Keratinocyte (primary cell): ENCODE results near the gene TRAF7. TPM values are rescaled to one million over a fixed set of nuclear protein-coding genes. Genes with fewer than 3 reads are reported as not detected.

Experiments
- DNase-seq: peaks from one replicate; pipeline ENCODE4 v3.0.0-alpha.2; 2011; ENCODE audit warnings: low read depth, missing footprints, low spot score
- FAIRE-seq: peaks from 2 replicates; lab custom pipeline; 2011; peaks lifted over from hg19 to GRCh38; lab: Jason Lieb, UNC
- H2AFZ ChIP-seq: 2 replicates; pipeline ENCODE4 v1.6.0; 2012; ENCODE audit warnings: low read length, control low read depth, inconsistent platforms; ENCODE audit not compliant: control insufficient read depth
- H3K27ac ChIP-seq: 2 replicates; pipeline ENCODE4 v1.5.1; 2011; ENCODE audit warnings: low read length; ENCODE audit not compliant: control insufficient read depth, insufficient read depth
- H3K27me3 ChIP-seq: 3 replicates; pipeline ENCODE4 v1.6.0; 2011; ENCODE audit warnings: low read length; ENCODE audit not compliant: control insufficient read depth, insufficient read depth; ENCODE audit errors: extremely low read depth
- H3K36me3 ChIP-seq, 2 experiments: 2 replicates in 1 of 2; 3 replicates in 1 of 2; pipeline ENCODE4 v1.5.1; 2011; ENCODE audit warnings: low read length in 2 of 2, mild to moderate bottlenecking in 1 of 2; ENCODE audit not compliant: control insufficient read depth in 2 of 2, insufficient read depth in 2 of 2; ENCODE audit errors: extremely low read depth in 1 of 2
- H3K4me1 ChIP-seq: 3 replicates; pipeline ENCODE4 v1.5.1; 2011; ENCODE audit warnings: low read length; ENCODE audit not compliant: control insufficient read depth, insufficient read depth; ENCODE audit errors: extremely low read depth
- H3K4me2 ChIP-seq: 3 replicates; pipeline ENCODE4 v1.6.0; 2011; ENCODE audit warnings: low read depth, low read length; ENCODE audit not compliant: control insufficient read depth, insufficient read depth; ENCODE audit errors: extremely low read depth
- H3K4me3 ChIP-seq, 3 experiments: fragments of 200-600 bp in 1 of 3; sonication (generic) in 1 of 3; 2 replicates in 2 of 3; 3 replicates in 1 of 3; pipeline ENCODE4 v1.5.1; 2011 to 2016; ENCODE audit warnings: low read length in 3 of 3, mild to moderate bottlenecking in 3 of 3, control low read depth in 2 of 3, inconsistent platforms in 1 of 3, low read depth in 1 of 3, mixed read lengths in 1 of 3, mixed run types in 1 of 3, moderate library complexity in 1 of 3; ENCODE audit not compliant: control insufficient read depth in 2 of 3, insufficient read depth in 2 of 3; ENCODE audit errors: extremely low read depth in 1 of 3
- H3K79me2 ChIP-seq: 2 replicates; pipeline ENCODE4 v1.6.0; 2012; ENCODE audit warnings: low read length; ENCODE audit not compliant: control insufficient read depth, insufficient read depth
- H3K9ac ChIP-seq: 3 replicates; pipeline ENCODE4 v1.6.0; 2011; ENCODE audit warnings: low read length; ENCODE audit not compliant: control insufficient read depth, insufficient read depth; ENCODE audit errors: extremely low read depth
- H3K9me1 ChIP-seq: 3 replicates; pipeline ENCODE4 v1.6.0; 2011; ENCODE audit warnings: low read length; ENCODE audit not compliant: control insufficient read depth, insufficient read depth; ENCODE audit errors: extremely low read depth
- H3K9me3 ChIP-seq: 2 replicates; pipeline ENCODE4 v1.5.1; 2012; ENCODE audit warnings: low read depth, low read length; ENCODE audit not compliant: control insufficient read depth
- H4K20me1 ChIP-seq: 3 replicates; pipeline ENCODE4 v1.6.0; 2011; ENCODE audit warnings: low read length; ENCODE audit not compliant: control insufficient read depth, insufficient read depth; ENCODE audit errors: extremely low read depth
- CTCF ChIP-seq, 3 experiments: IDR thresholded peaks in 1 of 3; conservative IDR thresholded peaks in 1 of 3; optimal IDR thresholded peaks in 1 of 3; 2 replicates in 2 of 3; 3 replicates in 1 of 3; pipeline versions ENCODE3 to v1.5.1; 2011; ENCODE audit warnings: low read length in 3 of 3, mild to moderate bottlenecking in 3 of 3, moderate library complexity in 2 of 3, control low read depth in 1 of 3, inconsistent platforms in 1 of 3; ENCODE audit not compliant: insufficient read depth in 2 of 3; ENCODE audit errors: extremely low read depth in 1 of 3
- EZH2 ChIP-seq: IDR thresholded peaks from one replicate; pipeline ENCODE4 v1.6.1; 2012; ENCODE audit warnings: inconsistent platforms, mild to moderate bottlenecking, low read length, moderate library complexity
- dilution Hi-C: fragments of 300-500 bp; cut with MboI; formaldehyde crosslinking; loops from one replicate; pipeline ENCODE4 v1.7.0; 2020; ENCODE audit warnings: low sequenced_read_pairs; ENCODE audit not compliant: extremely low pct_ligation_motif_present
- polyA plus RNA-seq, 5 experiments: library from polyadenylated mRNA; depleted of rRNA in 3 of 5; stranded (reverse) in 3 of 5; stranded (forward) in 1 of 5; unstranded in 1 of 5; fragments of >200 nt; gene quantifications; 1 replicate in 1 of 5; 2 replicates in 3 of 5; 3 replicates in 1 of 5; pipeline versions ENCODE4 v1.2.1 to v1.2.3, GENCODE V29; 2011 to 2012; ENCODE audit warnings: missing spikeins in 2 of 5, low read depth in 1 of 5, low replicate concordance in 1 of 5

Gene TRAF7
- polyA plus RNA-seq, 1 donor (not counting 4 experiments of a cell fraction or from before 2014, with no cell fraction given), result 38.4 TPM

DNA sequence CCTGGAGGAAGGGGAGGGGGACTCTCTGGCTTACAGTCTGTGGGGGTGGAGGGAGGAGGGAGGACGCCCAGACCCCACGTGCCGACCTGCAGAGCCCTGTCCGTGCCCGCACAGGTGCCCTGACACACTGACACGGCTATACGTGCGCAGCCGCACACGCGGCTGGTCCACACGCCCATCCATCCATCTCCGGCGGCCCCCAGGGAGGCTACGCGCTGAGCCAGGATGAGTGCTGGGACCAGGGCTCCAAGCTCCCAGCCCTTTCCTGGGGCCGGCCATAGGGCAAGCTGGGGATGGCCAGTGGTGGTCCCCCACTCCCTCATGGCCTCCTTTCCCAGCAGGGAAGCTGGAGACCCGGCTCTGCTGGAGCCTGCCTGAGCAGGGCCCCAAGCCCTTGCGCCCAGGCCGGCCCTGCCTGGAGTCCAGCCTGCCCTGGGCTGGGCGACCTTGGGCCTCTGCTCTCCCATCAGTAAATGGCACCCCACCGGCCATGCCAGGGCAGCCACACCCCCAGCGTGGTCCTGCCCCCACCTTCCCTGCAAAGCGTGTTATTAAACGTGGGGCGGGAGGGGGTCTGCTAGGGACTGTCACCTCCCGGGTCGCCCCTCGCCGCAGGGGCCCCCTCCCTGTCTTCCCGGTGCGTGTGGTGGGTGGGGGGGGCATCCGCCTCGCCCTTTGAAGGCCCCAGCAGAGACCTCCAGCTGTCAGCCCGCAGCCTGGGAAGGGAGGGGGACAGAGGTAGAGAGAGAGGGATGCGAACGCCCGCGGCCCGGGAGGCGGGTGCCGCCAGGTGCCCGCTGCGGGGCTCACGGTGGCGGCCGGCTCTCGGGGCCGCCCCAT is 40.0 kb downstream of the TRAF7 start:
- no peaks in the 10 kb centered on the region for H4K20me1 ChIP-seq
- DNase-seq, result no peak
- dilution Hi-C loops, result no loop called here
- no peak for FAIRE-seq
- H3K4me3 ChIP-seq, result peak overlapping the region in 1 of 3 experiments; percentile 8
- peaks cover 38% of the 10 kb centered on the region for H3K27me3 ChIP-seq
- no peaks in the 10 kb centered on the region for H3K9me3 ChIP-seq
- H3K9me1 ChIP-seq, result no peaks in the 10 kb centered on the region
- no peak overlapping the region for H3K4me2 ChIP-seq
- peaks cover 19% of the 10 kb centered on the region for H3K4me1 ChIP-seq
- H3K79me2 ChIP-seq, result no peaks in the 10 kb centered on the region
- H2AFZ ChIP-seq, result no peak overlapping the region
- TF ChIP-seq CTCF (optimal IDR thresholded peaks at IDR 0.05 in 1 of 3, IDR thresholded peaks at IDR 0.05 in 1 of 3, conservative IDR thresholded peaks at IDR 0.05 in 1 of 3; ENCODE audit: extremely low read depth in 1 of 3, insufficient read depth in 2 of 3, low read length in 3 of 3) (no peak), EZH2 (peak; percentile 87)
- H3K36me3 ChIP-seq, result no peaks in the 10 kb centered on the region
- no peak overlapping the region for H3K27ac ChIP-seq
- no peak overlapping the region for H3K9ac ChIP-seq

DNA sequence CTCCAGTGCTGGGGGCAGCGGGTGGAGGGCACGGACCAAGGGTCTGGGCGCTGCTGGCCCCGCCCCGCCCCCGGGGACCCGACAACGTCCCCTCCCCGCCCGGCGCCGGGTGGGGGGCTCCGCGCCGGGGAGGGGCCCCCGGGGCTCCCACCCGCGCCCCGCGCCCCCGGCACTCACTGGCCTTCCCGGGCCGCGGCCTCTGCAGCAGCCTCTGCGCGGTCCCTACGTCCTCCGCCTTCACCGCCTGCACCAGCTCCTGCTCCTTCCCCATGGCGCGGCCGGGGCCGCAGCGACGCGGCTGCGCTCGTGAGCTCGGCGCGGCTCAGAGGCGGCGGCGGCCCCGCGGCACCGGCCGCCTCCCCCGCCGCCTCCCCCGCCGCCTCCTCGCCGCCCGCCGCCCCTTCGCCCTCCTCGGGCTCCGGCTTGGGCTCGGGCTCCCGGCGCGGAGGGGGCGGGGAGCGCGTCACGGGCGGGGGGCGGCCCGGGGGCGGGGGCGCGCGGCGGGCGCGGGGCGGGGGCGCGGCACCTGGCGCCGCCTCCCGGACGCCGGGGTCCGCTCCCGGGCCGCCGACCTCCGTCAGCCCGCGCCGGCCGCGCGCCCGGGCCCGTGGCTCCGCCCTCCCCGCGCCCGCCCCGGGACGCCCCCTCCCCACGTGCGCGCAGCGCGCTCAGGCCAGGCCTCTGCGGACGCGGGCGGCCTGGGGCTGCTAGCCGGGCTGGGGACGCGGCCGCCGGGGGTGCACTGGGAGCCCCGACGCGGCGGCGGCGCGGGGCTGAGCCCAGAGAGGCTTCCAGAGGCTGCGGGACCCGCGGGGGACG is 40.8 kb downstream of the TRAF7 start, which contains the start of gene CASKIN1:
Gene CASKIN1 (minus strand): TSS at position 444 of the 819 bp plus-strand sequence. CDS start 173 bp downstream, at position 271.
- FAIRE-seq, result no peak
- Histone ChIP-seq H3K27me3 (peaks cover 36% of the 10 kb centered on the region), H3K79me2 (no peaks in the 10 kb centered on the region), H3K27ac (no peak within 1 kb of the TSS), H3K4me3 (peak within 1 kb of the TSS in 1 of 3 experiments; percentile 8), H3K9me3 (no peaks in the 10 kb centered on the region), H4K20me1 (no peaks in the 10 kb centered on the region), H3K4me2 (no peak within 1 kb of the TSS), H3K9ac (no peak within 1 kb of the TSS), H3K4me1 (peaks cover 18% of the 10 kb centered on the region), H2AFZ (no peak within 1 kb of the TSS), H3K36me3 (no peaks in the 10 kb centered on the region), H3K9me1 (no peaks in the 10 kb centered on the region)
- dilution Hi-C loops, result no loop called here
- DNase-seq, result no peak
- TF ChIP-seq CTCF (optimal IDR thresholded peaks at IDR 0.05 in 1 of 3, IDR thresholded peaks at IDR 0.05 in 1 of 3, conservative IDR thresholded peaks at IDR 0.05 in 1 of 3; ENCODE audit: extremely low read depth in 1 of 3, insufficient read depth in 2 of 3, low read length in 3 of 3), result no peak
- TF ChIP-seq EZH2, result no peak
